SU-DHL-6 (cell line): ENCODE data around the gene L3MBTL4.

ENCODE experiments used
- H2AFZ ChIP-seq: fragments of 200-600 bp; sonication (generic); 2 replicates; pipeline ENCODE4 v1.6.1; 2014; ENCODE audit warnings: low read depth, mild to moderate bottlenecking, moderate library complexity, mixed read lengths, antibody characterized with exemption, low read length; ENCODE audit not compliant: severe bottlenecking
- H3F3A ChIP-seq: fragments of 200-600 bp; shearing (Covaris generic); 2 replicates; pipeline ENCODE4 v1.6.0; 2016; ENCODE audit warnings: antibody characterized with exemption, mild to moderate bottlenecking; ENCODE audit not compliant: insufficient read depth
- H3K27ac ChIP-seq: fragments of 200-600 bp; sonication (generic); 2 replicates; pipeline ENCODE4 v1.5.1; 2016; ENCODE audit warnings: low read depth, mild to moderate bottlenecking, low read length, moderate library complexity, mixed read lengths
- H3K27me3 ChIP-seq: fragments of 200-600 bp; sonication (generic), shearing (Covaris generic); 2 replicates; pipeline ENCODE4 v1.6.0; 2014; ENCODE audit warnings: mild to moderate bottlenecking, low read length
- H3K36me3 ChIP-seq: fragments of 200-600 bp; sonication (generic); 2 replicates; pipeline ENCODE4 v1.6.1; 2014; ENCODE audit warnings: mild to moderate bottlenecking, low read length, mixed read lengths
- H3K4me2 ChIP-seq: fragments of 300-600, 200-600 bp; shearing (Covaris generic), sonication (generic); 2 replicates; pipeline ENCODE4 v1.6.0; 2014; ENCODE audit warnings: low read length, low read depth, mild to moderate bottlenecking; ENCODE audit not compliant: poor library complexity, severe bottlenecking
- H3K4me3 ChIP-seq: fragments of 200-600 bp; sonication (generic); 2 replicates; pipeline ENCODE4 v1.5.1; 2014; ENCODE audit warnings: antibody characterized with exemption, low read length, mild to moderate bottlenecking, mixed read lengths; ENCODE audit not compliant: insufficient read depth, poor library complexity, severe bottlenecking
- H3K79me2 ChIP-seq: fragments of 200-600 bp; sonication (generic); 2 replicates; pipeline ENCODE4 v1.6.1; 2014; ENCODE audit warnings: mild to moderate bottlenecking, low read length, moderate library complexity; ENCODE audit not compliant: insufficient read depth
- H3K9ac ChIP-seq: fragments of 200-600 bp; sonication (generic); 2 replicates; pipeline ENCODE4 v1.7.0; 2014; ENCODE audit warnings: mild to moderate bottlenecking, low read length
- H3K9me2 ChIP-seq: fragments of 200-600 bp; sonication (generic); replicated peaks from 2 replicates; pipeline ENCODE4 v1.6.1; 2014; ENCODE audit warnings: low read length; ENCODE audit not compliant: insufficient read depth
- H3K9me3 ChIP-seq: fragments of 200-600 bp; sonication (generic); 2 replicates; pipeline ENCODE4 v1.6.1; 2014; ENCODE audit warnings: low read length, mixed read lengths; ENCODE audit not compliant: insufficient read depth
- H4K20me1 ChIP-seq: fragments of 200-600 bp; sonication (generic); 2 replicates; pipeline ENCODE4 v1.6.1; 2014; ENCODE audit warnings: low read depth, mild to moderate bottlenecking, antibody characterized with exemption, low read length, moderate library complexity, mixed read lengths
- CTCF ChIP-seq: fragments of 200-600 bp; sonication (generic); IDR thresholded peaks from one replicate; pipeline ENCODE4 v1.5.1; 2017; ENCODE audit warnings: antibody characterized with exemption, mild to moderate bottlenecking, low read length, moderate library complexity; ENCODE audit not compliant: insufficient read depth, poor library complexity, severe bottlenecking
- EZH2phosphoT487 ChIP-seq: fragments of 200-600 bp; sonication (generic), shearing (Covaris generic); conservative IDR thresholded peaks from 2 replicates; pipeline ENCODE4 v1.6.1; 2018; ENCODE audit warnings: mild to moderate bottlenecking, antibody characterized with exemption, low read length, moderate library complexity, mixed read lengths

L3MBTL4 gene

GRCh38 chr18:6204476-6204875, 210.2 kb downstream of the L3MBTL4 start:
- Histone ChIP-seq H3K9ac (no peak overlapping the region), H3K79me2 (no peaks in the 10 kb centered on the region)
- no peak for TF ChIP-seq EZH2phosphoT487
- TF ChIP-seq CTCF, result no peak

GRCh38 chr18:6203791-6204190, 210.9 kb downstream of the L3MBTL4 start:
- Histone ChIP-seq H3K9ac (no peak overlapping the region), H3K9me2 (no peaks in the 10 kb centered on the region), H3K4me3 (no peak overlapping the region), H4K20me1 (no peaks in the 10 kb centered on the region), H3K27ac (no peak overlapping the region), H2AFZ (no peak overlapping the region), H3K27me3 (no peaks in the 10 kb centered on the region), H3K36me3 (no peaks in the 10 kb centered on the region), H3K79me2 (no peaks in the 10 kb centered on the region), H3F3A (no peaks in the 10 kb centered on the region), H3K4me2 (no peak overlapping the region), H3K9me3 (no peaks in the 10 kb centered on the region)
- TF ChIP-seq CTCF, result no peak
- no peak for TF ChIP-seq EZH2phosphoT487

More at GRCh38 chr18:6204476-6204875, 210.2 kb downstream of the L3MBTL4 start:
- no peaks in the 10 kb centered on the region for H3K36me3 ChIP-seq
- H3K4me3 ChIP-seq, result no peak overlapping the region
- no peaks in the 10 kb centered on the region for H3K27me3 ChIP-seq
- H3K9me3 ChIP-seq, result no peaks in the 10 kb centered on the region
- H4K20me1 ChIP-seq, result no peaks in the 10 kb centered on the region
- H3K9me2 ChIP-seq, result no peaks in the 10 kb centered on the region
- no peak overlapping the region for H3K4me2 ChIP-seq
- H3K27ac ChIP-seq, result no peak overlapping the region
- H3F3A ChIP-seq, result no peaks in the 10 kb centered on the region
- H2AFZ ChIP-seq, result no peak overlapping the region

GRCh38 chr18:6202861-6203260, 211.8 kb downstream of the L3MBTL4 start:
- Histone ChIP-seq H2AFZ (no peak overlapping the region), H4K20me1 (no peaks in the 10 kb centered on the region), H3K36me3 (no peaks in the 10 kb centered on the region), H3K9me3 (no peaks in the 10 kb centered on the region), H3K79me2 (no peaks in the 10 kb centered on the region), H3K9ac (no peak overlapping the region), H3F3A (no peaks in the 10 kb centered on the region), H3K4me2 (no peak overlapping the region), H3K27ac (no peak overlapping the region), H3K27me3 (no peaks in the 10 kb centered on the region), H3K9me2 (no peaks in the 10 kb centered on the region), H3K4me3 (no peak overlapping the region)
- TF ChIP-seq EZH2phosphoT487, result no peak
- no peak for TF ChIP-seq CTCF
